Lower leg skin (tissue), 4 donors: ENCODE data around the gene PANK4. TPM values are rescaled to one million over a fixed set of nuclear protein-coding genes. Genes with fewer than 3 reads are reported as not detected.
"Not testable (repeated sequence)": the region's sequence is repeated elsewhere in the genome, so short reads cannot be mapped to it uniquely, and the experiment has no call there.

ENCODE experiments used
- DNase-seq, 2 donors: peaks; one replicate each; pipeline ENCODE4 v3.0.0-alpha.2; 2019; ENCODE audit warnings: low spot score in 2 of 2
- H3K4me3 ChIP-seq: fragments of 200-600 bp; sonication (generic); 2 replicates; pipeline ENCODE4 v1.5.1; 2017; ENCODE audit warnings: mild to moderate bottlenecking, low read depth; ENCODE audit not compliant: poor library complexity, severe bottlenecking
- CTCF ChIP-seq, 3 donors: fragments of 450-650 bp; IDR thresholded peaks; one replicate each; pipeline ENCODE4 v1.5.1; 2016; ENCODE audit warnings: antibody characterized with exemption in 3 of 3, mild to moderate bottlenecking in 3 of 3, moderate library complexity in 2 of 3
- POLR2A ChIP-seq, 2 donors: fragments of 450-650 bp; IDR thresholded peaks; one replicate each; pipeline ENCODE4 v1.6.1; 2016 to 2017; ENCODE audit warnings: antibody characterized with exemption in 2 of 2, mild to moderate bottlenecking in 1 of 2, moderate library complexity in 1 of 2
- WGBS, 2 donors: methylation state at CpG; one replicate each; pipeline ENCODE4 v1.1.5; 2018; 5-methylcytosine and 5-hydroxymethylcytosine counted together
- intact Hi-C: fragments of 100-400 bp; cut with DNase I; formaldehyde crosslinking; loops from one replicate; pipeline ENCODE4 v1.15.0; 2023; ENCODE audit warnings: low total_unique reads
- total RNA-seq, 4 donors: library from RNA; depleted of rRNA; stranded (reverse); fragments of >200 nt; gene quantifications; one replicate each; pipeline ENCODE4 v1.1.0, GENCODE V29; 2016

The PANK4 gene
- 10 to 100 TPM; 26.8 to 34.7 (median 32.5) TPM for total RNA-seq

- no peak for TF ChIP-seq POLR2A (IDR thresholded peaks at IDR 0.05)
- TF ChIP-seq CTCF (IDR thresholded peaks at IDR 0.05): no peak
- peak; percentile 91 to 98 for DNase-seq
- peak within 1 kb of the TSS; percentile 84 for H3K4me3 ChIP-seq
- 1 to 2% methylated on average over 29 to 30 of the region's 107 CpGs for WGBS, 2 donors
- intact Hi-C loops: no loop called here
Measured at GRCh38 chr1:2525920-2526823, at the start of gene PANK4. TSS of gene PANK4 (minus strand) at chr1:2526596. CDS start at chr1:2526587, 9 bp downstream.

GRCh38 chr1:2574350-2574749 lies 48.0 kb upstream of the PANK4 start:
- intact Hi-C loops: no loop called here

GRCh38 chr1:2573250-2573920 lies 47.0 kb upstream of the PANK4 start:
- no peak overlapping the region for H3K4me3 ChIP-seq
- WGBS, 2 donors: 85 to 86% methylated on average over 8 of the region's 8 CpGs
- intact Hi-C loops: no loop called here
- no peak for DNase-seq
- TF ChIP-seq CTCF (IDR thresholded peaks at IDR 0.05): no peak
- no peak for TF ChIP-seq POLR2A (IDR thresholded peaks at IDR 0.05)

More at GRCh38 chr1:2574350-2574749, 48.0 kb upstream of the PANK4 start:
- WGBS, 2 donors: 84 to 85% methylated on average over 9 of the region's 9 CpGs
- no peak for DNase-seq
- TF ChIP-seq POLR2A (IDR thresholded peaks at IDR 0.05) (no peak), CTCF (IDR thresholded peaks at IDR 0.05) (no peak)
- no peak overlapping the region for H3K4me3 ChIP-seq

GRCh38 chr1:2571348-2571747 lies 45.0 kb upstream of the PANK4 start:
- no peak for DNase-seq
- 91 to 94% methylated on average over 9 of the region's 9 CpGs for WGBS, 2 donors
- TF ChIP-seq POLR2A (IDR thresholded peaks at IDR 0.05) (no peak), CTCF (IDR thresholded peaks at IDR 0.05) (no peak)
- intact Hi-C loops: no loop called here
- no peak overlapping the region for H3K4me3 ChIP-seq

GRCh38 chr1:2570332-2570731 lies 43.9 kb upstream of the PANK4 start:
- intact Hi-C loops: no loop called here
- H3K4me3 ChIP-seq: no peak overlapping the region
- no peak for TF ChIP-seq CTCF (IDR thresholded peaks at IDR 0.05)
- no peak for TF ChIP-seq POLR2A (IDR thresholded peaks at IDR 0.05)
- 74 to 78% methylated on average over 17 of the region's 17 CpGs for WGBS, 2 donors
- no peak for DNase-seq

GRCh38 chr1:2569703-2570102 lies 43.3 kb upstream of the PANK4 start:
- intact Hi-C loops: not testable (repeated sequence)

More at GRCh38 chr1:2569703-2570102, 43.3 kb upstream of the PANK4 start:
- DNase-seq, H3K4me3 ChIP-seq: not testable (repeated sequence)
- WGBS, 2 donors: 82 to 87% methylated on average over 12 to 13 of the region's 13 CpGs
